Vagina (tissue), 2 donors: ENCODE data around the gene PKP4. TPM values are rescaled to one million over a fixed set of nuclear protein-coding genes. Genes with fewer than 3 reads are reported as not detected.
A peak's percentile ranks its signal among the peaks of the same experiment; 100 is the strongest.

ENCODE experiments used
- DNase-seq, 2 donors: peaks; one replicate each; pipeline ENCODE4 v3.0.0-alpha.2; 2017; ENCODE audit errors: extremely low spot score in 2 of 2
- H3K27ac ChIP-seq: fragments of 200-600 bp; sonication (generic); one replicate; pipeline ENCODE4 v1.5.1; 2019
- H3K27me3 ChIP-seq: fragments of 200-600 bp; sonication (generic); one replicate; pipeline ENCODE4 v1.5.1; 2019
- H3K36me3 ChIP-seq, 2 donors: fragments of 200-600 bp; sonication (generic); one replicate each; pipeline ENCODE4 v1.5.1; 2017 to 2019
- H3K4me1 ChIP-seq: fragments of 200-600 bp; sonication (generic); one replicate; pipeline ENCODE4 v1.5.1; 2019
- H3K4me3 ChIP-seq, 2 donors: fragments of 200-600 bp; sonication (generic); 1 replicate in 1 of 2; 2 replicates in 1 of 2; pipeline ENCODE4 v1.5.1; 2016 to 2019
- H3K9me3 ChIP-seq: fragments of 200-600 bp; sonication (generic); one replicate; pipeline ENCODE4 v1.5.1; 2019
- POLR2A ChIP-seq, 2 donors: fragments of 450-650 bp; IDR thresholded peaks; one replicate each; pipeline ENCODE4 v1.6.1; 2017; ENCODE audit warnings: antibody characterized with exemption in 2 of 2, mild to moderate bottlenecking in 2 of 2, moderate library complexity in 2 of 2
- POLR2AphosphoS5 ChIP-seq, 2 donors: sonication (generic); formaldehyde crosslinking; IDR thresholded peaks; one replicate each; pipeline ENCODE4 v1.9.0; 2017; ENCODE audit warnings: antibody characterized with exemption in 2 of 2, mild to moderate bottlenecking in 2 of 2, low read depth in 1 of 2; ENCODE audit not compliant: insufficient read depth in 1 of 2
- intact Hi-C: fragments of 100-400 bp; cut with DNase I; formaldehyde crosslinking; loops from one replicate; pipeline ENCODE4 v1.15.1; 2023
- total RNA-seq: library from RNA; depleted of rRNA; stranded (reverse); fragments of >200 nt; gene quantifications from one replicate; pipeline ENCODE4 v1.2.3, GENCODE V29; 2016
- TF ChIP-seq, protein P1 (sequence below), 3 experiments: fragments of 450-650 bp in 2 of 3; fragments of 200-600 bp in 1 of 3; sonication (generic) in 1 of 3; IDR thresholded peaks; one replicate each; pipeline ENCODE4 v1.5.1; 2017 to 2019; ENCODE audit warnings: antibody characterized with exemption in 3 of 3, mild to moderate bottlenecking in 2 of 3, moderate library complexity in 2 of 3

PKP4 gene
- total RNA-seq, 1 donor from 2014 or later = 71.5 TPM

DNA sequence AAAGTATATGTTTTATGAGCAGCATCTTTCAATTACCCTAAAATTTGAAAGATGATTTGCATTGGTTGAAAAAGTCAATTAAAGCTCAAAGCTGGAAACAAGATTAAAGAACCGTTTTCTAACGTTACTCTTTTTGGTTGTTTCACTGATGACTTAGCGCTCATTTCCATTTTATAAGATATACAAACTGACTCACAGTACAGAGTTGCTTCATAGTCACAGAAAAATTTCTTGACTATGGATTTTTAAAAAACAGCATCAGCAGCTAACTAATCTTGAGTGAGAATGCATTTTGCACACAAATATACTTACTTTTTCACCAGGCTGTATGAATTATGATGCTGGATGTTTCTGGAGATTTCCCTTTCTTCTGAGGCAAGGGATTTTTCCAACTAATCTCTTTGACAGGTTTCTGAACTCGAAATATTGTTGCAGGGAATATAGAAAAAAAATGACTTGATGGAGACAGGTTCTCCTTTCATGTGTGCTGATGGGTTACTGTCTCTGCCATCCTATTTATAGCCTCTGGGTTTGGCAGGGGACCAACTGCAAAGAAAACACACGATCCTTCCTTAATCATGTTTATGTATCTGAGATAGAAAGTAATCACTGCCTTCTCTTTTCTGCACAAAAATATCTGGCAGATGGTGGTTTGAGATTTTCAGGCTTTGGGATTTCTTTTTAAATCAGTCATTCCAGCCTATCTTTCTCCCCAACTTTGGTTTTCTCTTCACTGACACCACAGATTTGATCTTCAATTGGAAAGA is 209.0 kb downstream of the PKP4 start:
- H3K4me1 ChIP-seq = peaks cover 11% of the 10 kb centered on the region
- intact Hi-C loops = no loop called here
- no peak overlapping the region for H3K4me3 ChIP-seq
- H3K27ac ChIP-seq = no peak overlapping the region
- DNase-seq = no peak
- peaks cover 0 to 50% of the 10 kb centered on the region in 2 donors for H3K36me3 ChIP-seq
- TF ChIP-seq, protein P1, sequence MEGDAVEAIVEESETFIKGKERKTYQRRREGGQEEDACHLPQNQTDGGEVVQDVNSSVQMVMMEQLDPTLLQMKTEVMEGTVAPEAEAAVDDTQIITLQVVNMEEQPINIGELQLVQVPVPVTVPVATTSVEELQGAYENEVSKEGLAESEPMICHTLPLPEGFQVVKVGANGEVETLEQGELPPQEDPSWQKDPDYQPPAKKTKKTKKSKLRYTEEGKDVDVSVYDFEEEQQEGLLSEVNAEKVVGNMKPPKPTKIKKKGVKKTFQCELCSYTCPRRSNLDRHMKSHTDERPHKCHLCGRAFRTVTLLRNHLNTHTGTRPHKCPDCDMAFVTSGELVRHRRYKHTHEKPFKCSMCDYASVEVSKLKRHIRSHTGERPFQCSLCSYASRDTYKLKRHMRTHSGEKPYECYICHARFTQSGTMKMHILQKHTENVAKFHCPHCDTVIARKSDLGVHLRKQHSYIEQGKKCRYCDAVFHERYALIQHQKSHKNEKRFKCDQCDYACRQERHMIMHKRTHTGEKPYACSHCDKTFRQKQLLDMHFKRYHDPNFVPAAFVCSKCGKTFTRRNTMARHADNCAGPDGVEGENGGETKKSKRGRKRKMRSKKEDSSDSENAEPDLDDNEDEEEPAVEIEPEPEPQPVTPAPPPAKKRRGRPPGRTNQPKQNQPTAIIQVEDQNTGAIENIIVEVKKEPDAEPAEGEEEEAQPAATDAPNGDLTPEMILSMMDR (IDR thresholded peaks at IDR 0.05) = no peak
- no peak for TF ChIP-seq POLR2A (IDR thresholded peaks at IDR 0.05)
- TF ChIP-seq POLR2AphosphoS5 (IDR thresholded peaks at IDR 0.05; ENCODE audit: insufficient read depth in 1 of 2, low read depth in 1 of 2) = no peak
- no peaks in the 10 kb centered on the region for H3K9me3 ChIP-seq
- no peaks in the 10 kb centered on the region for H3K27me3 ChIP-seq

DNA sequence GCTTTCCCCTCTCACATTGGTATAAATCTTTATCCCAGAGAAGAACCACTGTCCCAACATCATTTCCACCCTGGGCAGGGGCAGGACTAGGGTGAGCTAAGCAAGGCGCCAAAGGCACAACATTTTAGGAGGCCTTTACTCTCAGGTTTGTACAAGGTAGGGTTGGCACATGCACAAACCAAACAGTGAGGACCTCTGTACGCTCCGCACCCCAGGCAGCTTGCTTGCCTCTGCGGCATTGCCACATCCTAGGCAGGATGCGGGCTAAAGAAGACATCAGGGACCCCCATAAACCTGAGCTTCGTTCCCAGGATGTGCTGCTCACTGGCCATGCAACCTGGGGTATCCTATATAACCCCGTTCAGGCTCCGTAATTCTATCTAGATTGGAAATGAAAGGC is 210.2 kb downstream of the PKP4 start:
- no peaks in the 10 kb centered on the region for H3K9me3 ChIP-seq
- H3K27ac ChIP-seq = no peak overlapping the region
- H3K4me3 ChIP-seq = no peak overlapping the region
- intact Hi-C loops = no loop called here
- TF ChIP-seq POLR2AphosphoS5 (IDR thresholded peaks at IDR 0.05; ENCODE audit: insufficient read depth in 1 of 2, low read depth in 1 of 2) = no peak
- TF ChIP-seq POLR2A (IDR thresholded peaks at IDR 0.05) = no peak
- TF ChIP-seq, protein P1 (IDR thresholded peaks at IDR 0.05) = no peak
- DNase-seq = no peak
- H3K36me3 ChIP-seq = peaks cover 0 to 45% of the 10 kb centered on the region in 2 donors
- peaks cover 11% of the 10 kb centered on the region for H3K4me1 ChIP-seq
- H3K27me3 ChIP-seq = no peaks in the 10 kb centered on the region

DNA sequence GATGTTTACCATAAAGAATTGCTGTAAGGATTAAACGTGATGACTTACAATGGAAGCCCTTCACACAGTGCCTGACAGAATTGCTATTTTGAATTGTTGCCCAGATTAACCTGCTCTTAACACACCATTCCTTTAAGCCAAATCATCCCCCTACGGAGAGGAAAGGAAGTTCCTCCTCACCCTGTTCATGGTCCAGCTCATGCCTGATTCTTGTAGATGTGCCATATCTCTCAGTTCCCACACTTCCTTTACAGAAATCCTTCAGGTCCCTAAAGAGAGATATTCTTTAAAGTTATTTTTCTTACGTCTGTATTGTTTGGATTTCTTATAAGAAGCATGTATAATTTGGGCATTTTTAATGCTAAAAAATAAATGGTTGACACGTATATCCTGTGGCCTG is 210.8 kb downstream of the PKP4 start:
- peak in 1 of 2 donors; percentile 73 for TF ChIP-seq POLR2AphosphoS5 (IDR thresholded peaks at IDR 0.05; ENCODE audit: insufficient read depth in 1 of 2, low read depth in 1 of 2)
- TF ChIP-seq, protein P1 (IDR thresholded peaks at IDR 0.05) = no peak
- H3K27me3 ChIP-seq = no peaks in the 10 kb centered on the region
- no peaks in the 10 kb centered on the region for H3K9me3 ChIP-seq
- peaks cover 11% of the 10 kb centered on the region for H3K4me1 ChIP-seq
- no peak for DNase-seq
- H3K27ac ChIP-seq = no peak overlapping the region
- intact Hi-C loops = no loop called here
- peaks cover 0 to 40% of the 10 kb centered on the region in 2 donors for H3K36me3 ChIP-seq
- no peak overlapping the region for H3K4me3 ChIP-seq

DNA sequence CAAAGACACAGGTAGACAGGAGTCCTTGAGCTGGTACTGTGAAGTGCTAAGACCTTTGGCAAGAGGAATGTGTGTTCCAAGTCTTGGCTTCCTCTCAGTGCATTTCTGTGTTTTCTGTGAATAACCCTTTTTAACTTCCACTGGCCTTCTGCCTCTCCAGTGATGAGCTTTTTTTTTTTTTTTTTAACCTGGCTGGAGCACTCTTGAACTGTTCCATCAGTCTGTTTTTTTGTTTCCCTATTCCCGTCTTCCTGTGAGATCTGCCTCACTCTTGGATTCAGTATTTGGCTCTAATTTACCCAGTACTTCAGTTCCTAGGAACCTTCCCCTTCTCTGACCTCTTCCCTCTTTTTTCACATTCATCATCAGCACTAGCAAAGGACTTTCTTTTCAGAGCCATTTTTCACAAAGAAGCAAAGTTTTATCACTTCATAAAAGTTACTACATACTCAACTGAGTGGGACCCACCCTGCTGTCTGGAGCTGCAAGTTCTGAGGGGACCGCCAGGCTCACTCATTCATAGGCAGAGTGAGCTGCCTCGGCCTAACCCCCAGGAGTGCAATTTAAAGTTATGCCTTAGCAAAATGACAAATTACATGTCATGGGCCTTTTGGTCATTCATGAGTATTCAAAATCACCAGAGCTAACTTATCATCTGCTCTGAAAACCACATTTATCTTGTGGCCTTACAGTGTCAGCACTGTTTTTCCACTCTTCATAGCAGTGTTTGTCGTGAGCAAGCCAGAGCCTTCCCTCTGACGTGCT is 211.4 kb downstream of the PKP4 start:
- DNase-seq = no peak
- TF ChIP-seq POLR2A (IDR thresholded peaks at IDR 0.05) = no peak
- TF ChIP-seq POLR2AphosphoS5 (IDR thresholded peaks at IDR 0.05; ENCODE audit: insufficient read depth in 1 of 2, low read depth in 1 of 2) = peak in 1 of 2 donors; percentile 14
- Histone ChIP-seq H3K36me3 (peaks cover 0 to 40% of the 10 kb centered on the region in 2 donors), H3K4me1 (peaks cover 11% of the 10 kb centered on the region), H3K4me3 (no peak overlapping the region), H3K27ac (peak overlapping the region; percentile 46), H3K9me3 (no peaks in the 10 kb centered on the region), H3K27me3 (no peaks in the 10 kb centered on the region)
- intact Hi-C loops = no loop called here

DNA sequence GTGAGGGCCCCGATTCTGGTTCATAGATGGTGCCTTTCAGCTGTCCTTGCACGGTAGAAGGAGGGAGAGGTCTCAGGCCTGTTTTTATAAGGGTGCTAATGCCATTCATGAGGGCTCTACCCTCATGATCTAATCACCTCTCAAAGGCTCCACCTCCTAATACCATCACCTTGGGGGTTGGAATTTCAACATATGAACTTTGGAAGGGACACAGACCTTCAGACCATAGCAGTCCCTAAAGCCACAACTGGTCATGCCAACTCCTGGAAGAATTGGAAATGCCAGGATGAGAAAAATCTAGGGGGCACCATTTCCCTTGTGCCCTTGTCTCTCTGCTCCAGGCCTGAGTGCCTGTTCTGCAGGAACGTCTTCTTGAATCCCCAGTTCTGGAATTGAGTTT is 213.5 kb downstream of the PKP4 start:
- H3K27ac ChIP-seq = no peak overlapping the region
- TF ChIP-seq POLR2AphosphoS5 (IDR thresholded peaks at IDR 0.05; ENCODE audit: insufficient read depth in 1 of 2, low read depth in 1 of 2) (no peak), POLR2A (IDR thresholded peaks at IDR 0.05) (no peak)
- TF ChIP-seq, protein P1 (IDR thresholded peaks at IDR 0.05) = no peak
- H3K4me3 ChIP-seq = no peak overlapping the region
- H3K27me3 ChIP-seq = no peaks in the 10 kb centered on the region
- H3K9me3 ChIP-seq = no peaks in the 10 kb centered on the region
- intact Hi-C loops = no loop called here
- H3K36me3 ChIP-seq = peaks cover 0 to 49% of the 10 kb centered on the region in 2 donors
- DNase-seq = no peak
- peaks cover 10% of the 10 kb centered on the region for H3K4me1 ChIP-seq
